Fibroblast of skin of scalp (primary cell): ENCODE results near the gene ULK4.
"Not testable (repeated sequence)": the region's sequence is repeated elsewhere in the genome, so short reads cannot be mapped to it uniquely, and the experiment has no call there.

Source experiments
- DNase-seq: peaks from one replicate; pipeline ENCODE4 v3.0.0-alpha.2; 2013

ULK4 gene

GRCh38 chr3:41867533-41867932 lies 94.4 kb downstream of the ULK4 start:
- no peak for DNase-seq

GRCh38 chr3:41866298-41866697 lies 95.6 kb downstream of the ULK4 start:
- no peak for DNase-seq

GRCh38 chr3:41863024-41863423 lies 98.9 kb downstream of the ULK4 start:
- DNase-seq, result no peak

GRCh38 chr3:41860489-41860888 lies 101.4 kb downstream of the ULK4 start:
- DNase-seq, result not testable (repeated sequence)

- DNase-seq, result no peak
These were observed 106.9 kb downstream of the ULK4 start for GRCh38 chr3:41854956-41855355.

GRCh38 chr3:41853540-41854196 lies 108.2 kb downstream of the ULK4 start:
- no peak for DNase-seq

GRCh38 chr3:41848753-41849574 lies 112.9 kb downstream of the ULK4 start:
- no peak for DNase-seq

GRCh38 chr3:41847679-41848078 lies 114.2 kb downstream of the ULK4 start:
- DNase-seq, result no peak

- DNase-seq, result no peak
These were observed 115.1 kb downstream of the ULK4 start for GRCh38 chr3:41846850-41847249.

GRCh38 chr3:41845826-41846225 lies 116.1 kb downstream of the ULK4 start:
- DNase-seq, result no peak

GRCh38 chr3:41844256-41844655 lies 117.6 kb downstream of the ULK4 start:
- DNase-seq, result not testable (repeated sequence)

- not testable (repeated sequence) for DNase-seq
These were observed 120.8 kb downstream of the ULK4 start for GRCh38 chr3:41840936-41841668.

GRCh38 chr3:41836360-41837134 lies 125.4 kb downstream of the ULK4 start:
- no peak for DNase-seq

GRCh38 chr3:41833628-41834027 lies 128.3 kb downstream of the ULK4 start:
- no peak for DNase-seq

GRCh38 chr3:41819236-41819635 lies 142.7 kb downstream of the ULK4 start:
- no peak for DNase-seq

- DNase-seq, result no peak
These were observed 153.3 kb downstream of the ULK4 start for GRCh38 chr3:41808618-41809017.

- DNase-seq, result peak; percentile 78
These were observed 153.8 kb downstream of the ULK4 start for GRCh38 chr3:41808152-41808551.

- DNase-seq, result no peak
These were observed 166.9 kb downstream of the ULK4 start for GRCh38 chr3:41794748-41795589.

GRCh38 chr3:41792806-41793205 lies 169.1 kb downstream of the ULK4 start:
- DNase-seq, result no peak

GRCh38 chr3:41769106-41769505 lies 192.8 kb downstream of the ULK4 start:
- no peak for DNase-seq

GRCh38 chr3:41768363-41768762 lies 193.5 kb downstream of the ULK4 start:
- no peak for DNase-seq

- DNase-seq, result not testable (repeated sequence)
These were observed 199.0 kb downstream of the ULK4 start for GRCh38 chr3:41762867-41763266.
